ENCODE measurements around the gene EFNB2. TPM values are rescaled to one million over a fixed set of nuclear protein-coding genes. Genes with fewer than 3 reads are reported as not detected.

Gene EFNB2
- total RNA-seq, 1 donor from 2014 or later: 0.31 TPM

DNA sequence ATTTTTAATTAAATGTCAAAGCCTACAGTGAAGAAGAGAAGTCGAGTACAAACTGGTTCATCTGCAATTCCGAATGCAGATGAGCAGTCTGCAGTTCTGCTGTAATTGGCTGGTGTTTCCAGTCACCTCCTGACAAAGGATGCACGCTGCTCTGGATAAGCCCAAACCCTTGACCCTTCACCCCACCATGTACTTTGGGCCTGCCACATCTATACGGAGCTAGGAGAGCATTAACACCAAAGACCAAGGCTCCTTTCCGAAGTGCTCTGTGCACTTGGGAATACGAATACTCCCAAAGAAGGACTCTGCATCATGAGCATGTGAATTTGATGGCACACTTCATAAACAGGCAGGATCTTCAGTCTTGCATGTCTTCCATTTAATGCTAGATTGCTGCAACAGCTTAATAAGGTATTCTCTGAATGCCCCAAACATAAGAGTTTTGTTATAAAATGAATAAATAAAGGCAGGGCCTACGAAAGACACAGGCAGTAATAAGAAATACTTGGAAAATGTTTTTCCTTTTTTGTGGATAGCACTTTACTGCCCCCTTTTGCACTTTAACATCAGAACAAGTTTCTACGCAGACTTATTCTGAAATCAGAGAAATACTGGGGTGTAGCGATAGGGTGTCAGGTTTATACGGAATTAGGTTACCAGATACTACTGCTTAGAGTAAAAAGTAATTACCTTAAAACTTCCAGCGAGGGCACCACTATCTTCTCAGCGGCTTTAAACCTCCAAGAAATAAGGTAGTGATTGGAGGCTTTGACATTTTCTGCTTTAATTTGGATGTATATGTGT lies 15.0 kb downstream of the EFNB2 start:
- ChIA-PET CTCF (no interaction called here), POLR2A (no interaction called here)
- Mint-ChIP-seq H3K27ac (no peak overlapping the region), H3K4me1 (no peaks in the 10 kb centered on the region), H3K4me3 (no peak overlapping the region), H3K27me3 (peaks cover 29% of the 10 kb centered on the region), H3K9me3 (no peaks in the 10 kb centered on the region), H3K36me3 (ENCODE audit: low read depth) (no peaks in the 10 kb centered on the region)
- intact Hi-C loops (cut with micrococcal nuclease): no loop called here
- DNase-seq: no peak
- no peak for ATAC-seq (ENCODE audit: low read depth)
- TF ChIP-seq, protein P1, sequence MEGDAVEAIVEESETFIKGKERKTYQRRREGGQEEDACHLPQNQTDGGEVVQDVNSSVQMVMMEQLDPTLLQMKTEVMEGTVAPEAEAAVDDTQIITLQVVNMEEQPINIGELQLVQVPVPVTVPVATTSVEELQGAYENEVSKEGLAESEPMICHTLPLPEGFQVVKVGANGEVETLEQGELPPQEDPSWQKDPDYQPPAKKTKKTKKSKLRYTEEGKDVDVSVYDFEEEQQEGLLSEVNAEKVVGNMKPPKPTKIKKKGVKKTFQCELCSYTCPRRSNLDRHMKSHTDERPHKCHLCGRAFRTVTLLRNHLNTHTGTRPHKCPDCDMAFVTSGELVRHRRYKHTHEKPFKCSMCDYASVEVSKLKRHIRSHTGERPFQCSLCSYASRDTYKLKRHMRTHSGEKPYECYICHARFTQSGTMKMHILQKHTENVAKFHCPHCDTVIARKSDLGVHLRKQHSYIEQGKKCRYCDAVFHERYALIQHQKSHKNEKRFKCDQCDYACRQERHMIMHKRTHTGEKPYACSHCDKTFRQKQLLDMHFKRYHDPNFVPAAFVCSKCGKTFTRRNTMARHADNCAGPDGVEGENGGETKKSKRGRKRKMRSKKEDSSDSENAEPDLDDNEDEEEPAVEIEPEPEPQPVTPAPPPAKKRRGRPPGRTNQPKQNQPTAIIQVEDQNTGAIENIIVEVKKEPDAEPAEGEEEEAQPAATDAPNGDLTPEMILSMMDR (IDR thresholded peaks at IDR 0.05): no peak

DNA sequence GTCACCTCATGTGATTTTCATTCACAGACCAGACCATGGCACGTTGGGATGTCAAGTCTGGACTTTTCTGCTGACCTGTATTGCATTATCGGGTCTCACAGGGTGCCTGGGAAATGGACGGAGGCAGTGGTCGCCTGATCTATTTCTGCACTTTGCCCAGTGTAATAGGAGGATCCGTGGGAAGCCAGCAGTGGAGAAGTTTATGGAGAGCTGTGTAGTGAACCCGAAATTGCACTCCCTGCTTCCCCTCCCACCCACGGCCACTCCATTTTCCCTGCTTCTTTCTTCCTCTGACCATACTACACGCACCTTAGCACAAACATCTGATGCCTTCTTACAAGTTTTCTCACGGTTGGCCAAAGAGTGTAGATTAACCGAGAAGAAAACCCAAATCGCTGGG lies 16.9 kb downstream of the EFNB2 start:
- no peaks in the 10 kb centered on the region for H3K9me3 Mint-ChIP-seq
- H3K36me3 Mint-ChIP-seq (ENCODE audit: low read depth): no peaks in the 10 kb centered on the region
- peaks cover 22% of the 10 kb centered on the region for H3K27me3 Mint-ChIP-seq
- H3K4me1 Mint-ChIP-seq: no peaks in the 10 kb centered on the region
- ChIA-PET POLR2A (no interaction called here), CTCF (no interaction called here)
- no peak overlapping the region for H3K27ac Mint-ChIP-seq
- ATAC-seq (ENCODE audit: low read depth) (no peak), DNase-seq (no peak)
- TF ChIP-seq, protein P1 (IDR thresholded peaks at IDR 0.05): no peak
- intact Hi-C loops (cut with micrococcal nuclease): no loop called here
- no peak overlapping the region for H3K4me3 Mint-ChIP-seq

DNA sequence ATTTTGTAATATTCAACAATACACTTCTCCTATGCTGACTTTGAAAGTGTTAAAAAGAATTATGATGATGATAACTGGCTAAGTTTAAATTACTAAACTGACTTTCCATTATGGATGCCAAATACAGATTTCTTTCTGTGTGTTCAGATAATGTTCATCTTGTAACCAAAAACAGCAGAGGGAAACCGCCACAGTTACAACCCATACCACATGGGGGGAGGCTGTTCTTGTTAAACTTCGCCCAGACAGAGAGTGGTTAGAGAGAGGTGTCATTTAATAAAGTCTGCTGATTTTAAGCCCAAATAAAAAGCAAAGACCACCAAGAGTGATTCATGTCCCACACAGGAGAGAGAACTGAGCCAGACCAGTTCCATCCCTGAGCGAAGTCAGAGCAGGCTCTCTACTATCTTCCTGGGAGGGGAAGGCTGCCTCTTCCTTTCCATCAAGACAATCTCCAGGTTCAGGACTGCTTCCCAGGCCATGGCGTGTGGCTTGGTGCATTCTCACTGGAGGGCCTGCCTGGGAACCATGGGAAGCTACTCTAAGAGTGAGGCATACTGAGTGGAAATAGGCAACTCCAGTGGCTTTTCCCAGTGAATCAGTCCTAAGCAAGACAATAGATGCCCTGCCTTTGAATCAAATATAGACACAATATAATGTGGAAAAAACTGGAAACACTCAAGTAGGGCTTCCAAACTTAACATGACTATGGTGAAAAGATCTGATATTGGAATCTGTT lies 18.2 kb downstream of the EFNB2 start:
- TF ChIP-seq, protein P1 (IDR thresholded peaks at IDR 0.05): no peak
- ChIA-PET CTCF (no interaction called here), POLR2A (no interaction called here)
- ATAC-seq (ENCODE audit: low read depth) (no peak), DNase-seq (no peak)
- H3K4me3 Mint-ChIP-seq: no peak overlapping the region
- H3K9me3 Mint-ChIP-seq: no peaks in the 10 kb centered on the region
- no peak overlapping the region for H3K27ac Mint-ChIP-seq
- H3K4me1 Mint-ChIP-seq: no peaks in the 10 kb centered on the region
- H3K36me3 Mint-ChIP-seq (ENCODE audit: low read depth): no peaks in the 10 kb centered on the region
- intact Hi-C loops (cut with micrococcal nuclease): no loop called here
- H3K27me3 Mint-ChIP-seq: peaks cover 22% of the 10 kb centered on the region

DNA sequence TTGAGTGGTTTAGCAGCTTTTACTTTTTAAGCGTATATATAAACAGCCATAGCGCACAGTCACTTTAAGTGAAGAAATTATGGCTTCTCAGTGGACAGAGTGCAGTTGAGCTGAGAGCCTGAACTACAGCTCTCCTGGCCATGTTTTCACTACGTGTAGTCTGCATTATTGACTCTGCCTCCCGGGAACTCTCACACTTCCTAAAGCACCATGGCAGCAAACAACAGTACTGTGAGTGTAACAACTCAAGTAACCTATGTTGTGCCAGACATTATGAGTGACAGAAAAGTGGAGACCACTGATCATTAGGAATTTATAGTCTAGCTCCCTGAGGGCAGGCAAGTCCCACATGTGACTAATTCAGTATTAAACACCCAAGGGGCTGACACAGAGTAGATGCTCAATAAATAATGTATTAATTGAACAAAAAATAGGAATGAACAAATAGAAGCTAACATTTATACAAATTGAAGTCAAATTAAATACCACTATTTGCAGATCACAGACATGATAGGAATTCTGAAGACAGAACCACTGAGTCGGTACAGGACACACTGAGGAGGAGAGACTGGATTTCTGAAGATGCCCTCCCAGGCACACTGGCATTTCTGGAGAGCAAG lies 19.7 kb downstream of the EFNB2 start:
- TF ChIP-seq, protein P1 (IDR thresholded peaks at IDR 0.05): no peak
- CTCF ChIA-PET: no interaction called here
- Mint-ChIP-seq H3K27me3 (peaks cover 20% of the 10 kb centered on the region), H3K4me1 (no peaks in the 10 kb centered on the region), H3K9me3 (no peaks in the 10 kb centered on the region), H3K4me3 (no peak overlapping the region), H3K36me3 (ENCODE audit: low read depth) (no peaks in the 10 kb centered on the region), H3K27ac (no peak overlapping the region)
- intact Hi-C loops (cut with micrococcal nuclease): no loop called here
- ATAC-seq (ENCODE audit: low read depth) (no peak), DNase-seq (no peak)
- POLR2A ChIA-PET: no interaction called here

All from activated B cell treated with CpG ODN at 0.5 μM for 24 hours (primary cell).